Caki2 (cell line): ENCODE data around the gene FOXN3. TPM values are rescaled to one million over a fixed set of nuclear protein-coding genes. Genes with fewer than 3 reads are reported as not detected.
"Not testable (repeated sequence)": the region's sequence is repeated elsewhere in the genome, so short reads cannot be mapped to it uniquely, and the experiment has no call there.

Source experiments
- DNase-seq: peaks from one replicate; pipeline ENCODE4 v3.0.0-alpha.2; 2015; ENCODE audit warnings: low read depth
- in situ Hi-C: cut with HindIII; loops from 2 replicates; pipeline ENCODE4 v1.10.0; 2016; ENCODE audit warnings: low sequenced_read_pairs, low pct_unique_long_range_greater_than_20kb, mixed read lengths
- total RNA-seq: library from RNA; depleted of rRNA; stranded (reverse); fragments of >200 nt; shearing (Covaris generic); gene quantifications from 2 replicates; pipeline ENCODE4 v1.2.3, GENCODE V29; 2014; ENCODE audit warnings: low replicate concordance

FOXN3 gene
- total RNA-seq, 1 experiment from 2014 or later = 3.2 TPM

DNA sequence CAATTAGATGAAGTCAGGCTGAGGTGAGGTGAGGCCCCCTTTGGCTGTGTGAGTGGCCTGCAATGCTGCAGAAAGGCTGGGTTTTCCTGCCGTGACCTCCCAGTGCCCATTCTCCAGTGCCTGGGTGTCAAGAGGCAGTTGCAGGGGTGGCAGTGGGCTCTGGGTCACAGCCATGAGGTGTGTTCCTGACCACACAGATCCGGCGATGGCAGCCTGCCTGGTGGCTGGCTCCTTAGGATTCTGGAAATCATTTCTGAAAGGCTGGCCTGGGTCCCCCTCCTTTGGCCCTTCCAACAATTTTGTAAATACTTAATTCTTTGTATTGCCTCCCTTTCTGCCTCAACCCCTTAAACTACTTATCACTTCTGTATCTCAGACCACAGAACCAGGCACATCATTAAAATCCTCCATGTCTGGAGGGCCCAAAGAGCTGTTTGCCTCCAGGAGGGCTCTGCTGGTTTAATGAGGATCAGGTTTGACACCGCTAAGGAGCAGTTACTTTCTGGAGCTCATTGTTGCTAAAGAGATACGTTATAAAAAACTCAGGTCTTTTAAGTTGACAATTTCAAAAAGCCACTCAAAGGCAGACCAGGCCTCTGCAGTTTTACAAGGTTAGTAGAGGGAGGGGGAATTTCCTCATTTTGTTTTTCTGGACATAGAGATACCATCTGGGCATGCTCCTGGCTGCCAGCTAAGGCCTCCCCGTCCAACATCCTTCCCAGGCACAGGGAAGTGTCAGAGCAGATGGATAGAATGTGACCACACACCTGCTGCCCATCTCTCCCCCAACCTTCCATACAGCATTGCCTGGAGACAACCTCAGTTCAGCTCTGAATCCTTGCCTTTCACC lies 204.4 kb downstream of the FOXN3 start:
- DNase-seq = no peak
- in situ Hi-C loops = no loop called here

DNA sequence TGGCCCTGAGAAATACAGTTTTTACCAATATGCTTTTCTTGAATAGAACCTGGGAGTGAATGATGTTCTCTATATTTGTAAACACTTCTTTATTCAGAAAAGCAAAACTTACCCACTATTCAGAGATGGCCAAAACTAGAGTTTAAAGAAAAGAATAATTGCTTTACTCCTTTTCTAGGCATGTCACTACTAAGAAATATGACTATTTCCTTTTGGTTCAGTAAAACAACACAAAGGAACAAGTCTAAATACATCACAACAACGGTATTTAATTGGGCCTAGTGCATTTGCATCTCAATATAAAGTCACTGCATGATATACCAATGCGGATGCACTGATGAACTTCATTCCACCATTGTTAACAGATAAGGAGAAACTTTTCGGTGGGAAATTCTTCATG lies 207.5 kb downstream of the FOXN3 start:
- in situ Hi-C loops = no loop called here
- DNase-seq = no peak

DNA sequence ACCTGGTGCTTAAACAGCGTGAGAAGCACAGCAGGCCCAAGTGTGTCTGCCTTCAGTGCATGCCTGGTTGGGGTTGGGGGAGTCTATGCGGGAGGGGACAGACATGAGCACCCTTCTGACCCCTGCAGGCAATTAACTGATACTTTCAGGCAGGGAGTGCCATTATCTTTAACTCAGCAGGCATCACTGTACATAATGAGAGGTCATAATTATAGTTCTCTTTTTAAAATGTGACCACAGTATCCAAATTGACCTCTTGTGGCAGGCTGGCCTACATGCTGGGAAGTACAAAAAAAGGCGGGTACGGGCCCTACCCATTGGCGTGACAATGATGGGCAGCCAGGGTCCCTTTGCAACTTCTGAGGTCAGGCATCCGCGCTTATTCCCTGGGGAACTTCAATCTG lies 209.1 kb downstream of the FOXN3 start:
- in situ Hi-C loops = no loop called here
- DNase-seq = no peak

DNA sequence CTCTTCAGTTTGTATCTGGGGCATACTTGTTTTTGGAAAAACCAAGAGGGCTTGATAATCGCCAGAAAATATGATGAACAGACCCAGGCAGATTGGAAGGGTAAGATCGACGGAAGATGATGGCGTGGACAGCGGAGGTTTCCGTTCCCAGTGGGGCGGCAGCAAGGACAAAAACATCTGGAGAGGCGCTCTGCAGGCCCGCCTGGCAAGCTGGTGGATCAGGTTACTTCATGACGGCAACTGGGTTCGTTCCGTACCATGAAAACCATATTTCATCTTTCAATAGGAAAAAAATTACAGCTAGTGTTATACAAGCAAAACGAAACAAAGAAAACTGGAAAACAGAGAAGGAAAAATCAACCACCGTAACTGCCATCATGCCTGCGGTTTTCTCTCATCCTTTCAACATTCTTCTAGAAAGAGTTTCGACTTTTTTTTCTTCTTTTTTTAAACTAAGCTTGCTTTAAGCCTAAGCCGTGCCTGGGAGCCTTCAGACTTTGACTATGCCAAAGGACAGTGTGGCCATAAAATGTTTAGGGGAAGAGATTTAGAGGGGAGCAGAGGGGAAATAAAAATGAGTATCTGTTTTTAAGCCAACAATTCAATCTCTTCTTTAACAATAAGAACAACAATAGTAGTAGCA lies 210.5 kb downstream of the FOXN3 start:
- in situ Hi-C loops = no loop called here
- no peak for DNase-seq

DNA sequence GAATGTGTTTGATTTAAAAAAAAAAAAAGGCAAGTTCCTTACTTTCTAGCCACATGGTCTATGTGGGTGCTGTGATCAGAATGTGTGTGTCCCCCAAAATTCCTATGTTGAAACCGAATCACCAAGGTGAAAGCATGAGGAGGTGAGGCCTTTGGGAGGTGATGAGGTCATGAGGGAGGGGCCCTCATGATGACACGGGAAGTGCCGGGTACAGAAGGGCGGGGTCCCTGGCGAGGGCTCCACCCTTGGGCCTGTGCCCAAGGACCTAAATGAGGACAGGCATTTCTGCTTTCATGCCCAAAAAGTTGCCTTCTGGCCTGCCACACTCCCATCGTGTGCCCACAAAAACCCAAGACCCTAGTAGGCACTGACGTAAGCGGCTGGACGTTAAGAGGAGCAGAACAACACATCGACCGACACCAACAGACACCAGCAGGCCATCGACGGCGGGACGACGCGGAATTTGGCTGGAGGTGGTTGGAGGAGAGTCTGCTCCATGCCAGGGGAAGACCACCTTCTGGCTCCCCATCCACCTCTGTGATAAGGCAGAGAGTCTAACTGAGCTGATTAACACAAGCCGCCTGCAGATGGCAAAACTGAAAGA lies 211.8 kb downstream of the FOXN3 start:
- in situ Hi-C loops = no loop called here
- no peak for DNase-seq

DNA sequence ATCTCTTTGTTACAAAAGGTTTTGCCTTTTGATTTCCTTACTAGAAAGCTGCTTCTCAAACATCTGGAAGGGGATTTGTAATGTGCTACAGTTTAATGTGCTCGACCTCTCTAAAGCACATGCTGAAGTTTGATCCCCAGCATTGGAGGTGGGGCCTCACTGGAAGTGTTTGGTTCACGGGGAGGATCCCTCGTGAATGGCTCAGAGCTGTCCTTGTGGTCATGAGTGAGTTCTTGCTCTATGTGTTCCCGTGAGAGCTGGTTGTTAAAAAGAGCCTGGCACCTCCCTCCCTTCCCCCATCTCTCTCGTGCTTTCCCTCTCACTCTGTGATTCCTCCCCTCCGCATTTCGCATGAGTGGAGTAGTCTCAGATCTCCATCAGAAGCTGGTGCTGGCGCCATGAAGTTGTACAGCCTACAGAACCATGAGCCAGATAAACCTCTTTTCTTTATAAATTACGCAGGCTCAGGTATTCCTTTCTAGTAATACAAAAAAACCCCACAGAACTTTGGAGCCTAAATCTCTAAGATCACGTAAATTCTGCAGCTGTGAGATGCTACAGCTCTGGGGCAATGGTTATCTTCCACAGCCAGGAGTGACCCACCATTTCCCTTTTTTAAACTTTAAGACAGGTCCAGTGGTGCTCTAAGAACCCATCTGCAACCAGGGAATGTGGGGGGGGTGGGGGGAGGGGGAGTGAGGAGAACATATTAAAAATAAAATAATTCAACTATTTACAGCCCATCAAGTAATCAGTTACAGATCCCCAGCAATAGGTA lies 214.4 kb downstream of the FOXN3 start:
- in situ Hi-C loops = no loop called here
- no peak for DNase-seq

DNA sequence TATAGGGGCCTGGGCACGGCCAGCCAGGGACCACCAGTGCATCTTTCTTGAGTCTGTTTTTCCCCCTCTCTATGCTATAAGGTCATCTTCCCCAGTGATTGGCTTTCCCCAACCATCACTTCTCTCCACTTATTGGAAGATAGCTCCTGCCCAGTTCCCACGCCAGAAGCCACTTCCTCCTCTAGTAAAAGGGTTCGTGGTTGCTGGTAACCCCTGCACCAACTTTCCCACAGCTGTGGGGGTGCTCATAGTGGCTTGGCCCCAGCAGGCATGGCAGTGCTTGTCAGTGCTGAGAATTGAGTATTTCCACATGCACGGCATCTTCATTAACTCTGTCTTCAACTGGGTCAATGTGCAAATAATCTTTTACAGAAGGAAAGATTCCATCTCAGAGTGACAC lies 215.4 kb downstream of the FOXN3 start:
- no peak for DNase-seq
- in situ Hi-C loops = no loop called here

DNA sequence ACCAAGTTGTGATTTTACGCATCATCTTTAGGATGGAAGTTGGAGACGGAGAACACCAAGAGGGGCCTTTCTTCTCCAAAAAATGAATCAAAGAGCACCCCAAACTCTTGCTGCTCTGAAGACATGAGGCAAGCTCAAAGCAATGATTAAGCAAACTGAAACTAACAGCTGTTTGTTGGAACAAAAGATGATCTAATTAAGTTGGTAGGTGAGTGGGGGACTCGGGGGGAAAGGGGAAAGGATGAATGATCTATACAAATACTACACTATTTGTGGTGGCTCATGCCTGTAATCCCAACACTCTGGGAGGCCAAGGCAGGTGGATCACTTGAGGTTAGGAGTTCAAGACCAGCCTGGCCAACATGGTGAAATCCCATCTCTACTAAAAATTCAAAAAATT lies 217.7 kb downstream of the FOXN3 start:
- DNase-seq, in situ Hi-C loops: not testable (repeated sequence)

DNA sequence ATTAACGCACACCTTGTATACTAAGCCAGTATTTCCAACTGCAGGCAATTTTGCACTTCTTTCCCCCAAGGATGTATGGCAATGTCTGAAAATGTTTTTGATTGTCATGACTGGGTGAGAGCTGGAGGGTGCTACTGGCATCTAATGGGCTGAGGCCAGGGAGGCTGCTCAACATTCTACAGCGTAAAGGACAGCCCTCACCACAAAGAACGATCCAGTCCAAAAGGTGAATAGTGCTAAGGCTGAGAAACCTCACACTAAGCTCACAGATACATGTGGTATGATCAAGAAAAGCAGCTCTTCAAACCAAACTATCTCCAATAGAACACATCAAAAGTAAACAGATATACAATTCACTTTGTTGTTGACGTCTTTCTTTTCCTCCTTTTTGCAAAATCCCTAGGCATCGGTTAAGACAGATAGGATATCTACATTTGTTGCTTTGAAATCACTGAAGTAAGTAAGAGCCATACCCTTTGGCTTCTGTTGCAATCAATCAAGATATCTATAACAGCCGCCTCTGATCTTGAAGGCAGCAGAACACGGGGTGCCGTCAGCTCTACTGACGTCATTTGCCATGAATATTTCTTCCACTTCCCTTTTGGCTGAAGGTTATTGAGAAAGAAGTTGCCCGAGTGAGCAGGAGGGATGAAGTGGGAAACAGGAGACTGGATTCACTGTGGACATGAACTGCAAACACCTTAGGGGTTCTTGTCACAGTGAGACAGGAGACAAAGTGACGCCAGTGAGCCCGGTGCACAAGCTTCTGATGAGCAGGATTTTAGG lies 218.3 kb downstream of the FOXN3 start:
- DNase-seq = no peak

DNA sequence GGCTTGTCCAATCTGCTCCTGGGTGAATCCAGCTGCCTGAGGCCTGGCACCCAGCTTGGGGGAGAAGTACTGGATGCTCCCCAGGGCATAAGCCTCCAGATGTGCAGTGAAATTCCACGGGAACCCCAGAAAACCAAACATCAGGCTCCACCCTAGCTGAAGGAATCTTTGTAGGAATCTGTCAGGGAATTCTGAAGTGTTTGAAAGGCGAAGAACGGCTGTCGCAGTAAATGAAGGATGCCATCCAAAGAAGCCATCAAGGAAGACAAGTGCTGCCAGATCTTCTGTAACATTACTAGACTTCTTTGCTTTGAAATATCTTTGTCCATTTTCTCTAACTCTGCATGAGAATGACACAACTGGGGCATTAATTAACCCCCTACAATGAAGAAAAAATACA lies 219.4 kb downstream of the FOXN3 start:
- in situ Hi-C loops = no loop called here
- DNase-seq = no peak

More for the DNA sequence above, 218.3 kb downstream of the FOXN3 start:
- in situ Hi-C loops = no loop called here

DNA sequence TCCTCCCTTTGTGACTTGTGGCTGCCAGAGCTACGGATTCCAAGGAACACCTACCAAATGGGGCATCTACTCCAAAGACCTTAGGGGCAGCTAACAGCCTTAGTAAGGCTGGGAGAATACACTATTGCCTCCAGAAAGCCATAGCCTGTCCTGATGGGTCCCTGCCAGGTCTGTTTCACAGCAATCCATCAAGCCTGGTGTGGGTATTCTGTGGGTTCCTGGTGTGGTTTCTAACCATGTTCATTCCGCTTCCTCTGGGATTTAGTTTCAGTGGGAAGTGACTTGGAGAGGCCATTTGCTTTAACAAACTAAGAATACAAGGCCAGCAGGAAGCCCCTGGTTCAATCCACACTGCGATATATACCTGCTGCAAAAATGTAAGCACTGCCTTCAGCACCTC lies 220.5 kb downstream of the FOXN3 start:
- DNase-seq = no peak
- in situ Hi-C loops = no loop called here

DNA sequence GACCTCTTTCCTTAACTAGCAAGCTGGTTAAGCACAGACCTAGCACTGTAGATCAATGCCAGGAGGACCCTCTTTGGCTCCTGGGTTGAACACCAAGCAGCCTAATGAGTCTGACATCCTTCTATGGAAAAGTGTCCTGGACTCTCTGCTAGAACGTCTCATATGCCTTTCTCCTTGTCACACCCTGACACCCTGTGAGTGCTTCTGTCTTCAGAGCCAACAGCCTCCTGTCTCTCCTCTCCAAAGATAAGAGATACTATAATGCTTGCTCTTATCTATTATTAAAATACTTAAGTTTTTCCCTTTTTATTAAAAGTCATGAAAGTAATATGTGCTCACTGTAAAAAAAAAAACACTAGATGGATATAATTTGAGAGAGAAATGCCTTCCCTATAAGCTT lies 222.7 kb downstream of the FOXN3 start:
- no peak for DNase-seq
- in situ Hi-C loops = no loop called here

DNA sequence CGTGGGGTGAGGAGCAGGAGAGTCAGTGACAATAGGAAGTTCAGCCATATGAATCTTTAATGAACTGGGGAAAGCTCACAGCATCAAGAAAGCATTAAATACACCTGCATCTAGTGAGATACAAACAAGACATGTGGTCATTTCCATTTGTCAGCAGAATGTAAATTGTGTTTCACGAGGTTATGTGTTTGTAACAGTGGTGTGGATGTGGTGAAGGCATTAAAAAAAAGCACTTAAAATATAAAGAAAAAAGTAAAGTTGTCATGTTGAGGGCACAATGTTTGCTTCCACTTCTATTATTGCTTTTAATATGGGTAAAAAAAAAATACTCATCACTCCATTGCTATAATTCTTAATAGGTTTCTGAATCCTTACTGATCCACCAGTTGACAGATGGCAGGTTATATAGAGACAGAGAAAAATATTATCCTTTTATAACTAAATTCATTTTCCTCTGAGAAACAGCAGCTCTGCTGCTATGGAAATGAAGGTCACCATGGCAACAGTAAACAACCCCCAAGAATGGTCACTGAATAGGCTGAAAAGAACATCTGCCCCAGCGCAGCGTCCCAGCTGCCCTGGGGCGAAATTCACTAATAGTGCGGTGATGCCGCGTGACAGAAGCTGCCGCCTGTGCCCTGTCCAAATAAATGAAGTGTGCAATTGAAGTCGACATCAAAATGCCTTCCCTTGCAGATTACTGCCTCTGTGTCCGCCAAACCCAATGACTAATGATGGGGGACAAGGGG lies 226.1 kb downstream of the FOXN3 start:
- in situ Hi-C loops = no loop called here
- no peak for DNase-seq

DNA sequence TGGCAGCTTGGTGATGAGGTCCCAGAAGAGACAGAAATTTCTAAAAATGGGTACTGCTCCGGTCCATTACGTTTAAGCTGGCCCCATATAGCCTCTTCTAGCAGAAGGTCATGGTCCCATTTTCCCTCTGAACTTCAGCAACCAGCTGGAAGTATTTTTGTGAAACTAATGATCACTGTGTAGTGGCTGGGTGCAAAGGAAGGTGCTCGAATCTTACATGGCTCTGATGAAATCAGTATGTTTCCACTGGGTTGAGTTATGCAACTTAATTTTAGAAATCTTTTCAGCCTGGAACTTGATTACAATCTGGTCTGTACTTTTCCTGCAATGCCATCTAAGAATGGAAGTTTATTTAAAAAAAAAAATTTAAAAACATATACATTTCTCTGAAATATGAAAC lies 228.5 kb downstream of the FOXN3 start:
- in situ Hi-C loops = no loop called here

DNA sequence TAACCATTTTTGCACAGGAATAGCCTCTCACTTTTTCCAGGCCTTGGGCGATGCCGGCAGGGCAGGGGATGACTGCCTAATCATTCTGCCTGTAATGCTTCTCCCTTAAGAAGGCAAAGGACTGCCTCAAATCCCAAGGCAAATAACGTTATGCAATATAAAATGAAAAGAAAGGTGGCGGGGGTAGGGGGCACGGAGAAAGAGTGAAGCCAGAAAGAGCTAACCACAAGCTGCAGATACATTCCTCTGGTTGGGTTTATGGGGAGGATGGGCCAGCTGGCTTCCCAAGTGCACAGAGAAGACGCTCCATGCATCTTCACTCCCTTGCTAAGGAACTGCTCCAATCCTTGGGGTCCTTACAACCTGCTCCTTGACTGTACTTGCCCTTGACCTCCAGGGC lies 229.5 kb downstream of the FOXN3 start:
- DNase-seq = no peak
- in situ Hi-C loops = no loop called here

More for the DNA sequence above, 228.5 kb downstream of the FOXN3 start:
- no peak for DNase-seq

DNA sequence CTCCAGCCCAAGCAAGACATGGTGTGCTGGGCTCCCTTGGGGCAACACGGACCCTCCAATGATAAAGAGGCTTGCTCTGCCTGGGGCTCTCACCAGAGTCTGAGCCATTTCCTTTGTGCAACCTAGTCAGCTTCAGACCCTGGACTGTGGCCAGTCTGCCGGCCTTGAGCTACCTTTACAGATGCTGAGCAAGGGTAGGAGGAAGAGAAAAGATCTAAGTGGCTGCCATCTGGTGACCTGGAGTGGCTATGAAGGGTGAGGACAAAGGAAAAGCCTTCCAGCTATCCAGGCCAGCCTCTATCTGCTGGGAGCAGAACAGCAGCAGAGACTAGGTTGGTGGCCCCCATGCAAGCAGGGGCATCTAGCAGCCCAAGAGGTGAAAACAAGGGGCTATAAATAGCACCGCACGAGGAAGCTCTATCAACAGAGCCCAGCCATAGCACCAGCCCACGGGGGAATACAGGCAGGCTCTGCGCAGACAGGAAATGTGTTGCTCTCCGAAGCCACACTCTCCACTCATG lies 230.1 kb downstream of the FOXN3 start:
- DNase-seq = no peak
- in situ Hi-C loops = no loop called here
